GM04504 (cell line): ENCODE data around the gene C10orf71.

ENCODE experiments used
- DNase-seq: peaks from one replicate; pipeline ENCODE4 v3.0.0-alpha.2; 2012; ENCODE audit warnings: low read depth

The C10orf71 gene

GRCh38 chr10:49361735-49362568, 63.0 kb downstream of the C10orf71 start:
- DNase-seq = no peak

GRCh38 chr10:49362596-49363260, 63.8 kb downstream of the C10orf71 start:
- DNase-seq = no peak

DNA sequence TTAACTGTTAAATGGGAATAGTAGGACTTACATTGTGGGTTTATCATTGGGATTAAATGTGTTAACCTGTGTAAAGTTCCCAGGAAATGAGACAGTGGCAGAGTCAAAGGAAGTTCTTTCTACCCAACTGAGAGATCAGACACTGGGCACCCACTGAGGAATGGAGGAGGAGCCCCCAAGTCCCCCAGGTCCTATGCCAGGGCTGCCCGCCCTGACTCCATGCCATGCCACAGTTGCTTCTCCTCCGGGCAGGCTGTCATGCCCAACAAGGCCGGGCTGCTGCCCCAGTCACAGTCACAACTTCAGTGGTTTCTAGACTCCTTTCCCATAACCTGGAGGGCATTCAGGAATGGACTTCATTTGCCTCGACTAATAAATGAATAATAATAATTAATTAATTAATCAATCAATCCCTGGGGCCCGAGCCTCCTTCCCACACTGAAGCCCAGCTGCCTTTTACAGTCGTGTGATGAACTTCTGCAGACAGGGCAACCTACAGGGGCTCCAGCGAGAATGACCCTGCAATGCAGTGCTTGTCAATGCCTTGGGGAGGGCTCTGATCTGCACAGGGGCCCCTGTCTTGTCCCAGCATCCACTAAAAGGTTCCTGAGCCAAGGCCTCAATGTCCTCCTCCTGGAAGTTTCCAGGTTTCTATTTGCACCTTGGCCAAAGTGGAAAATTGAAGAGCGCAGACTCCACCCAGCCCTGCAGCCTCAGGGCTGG, 64.5 kb downstream of the C10orf71 start:
- DNase-seq = no peak

DNA sequence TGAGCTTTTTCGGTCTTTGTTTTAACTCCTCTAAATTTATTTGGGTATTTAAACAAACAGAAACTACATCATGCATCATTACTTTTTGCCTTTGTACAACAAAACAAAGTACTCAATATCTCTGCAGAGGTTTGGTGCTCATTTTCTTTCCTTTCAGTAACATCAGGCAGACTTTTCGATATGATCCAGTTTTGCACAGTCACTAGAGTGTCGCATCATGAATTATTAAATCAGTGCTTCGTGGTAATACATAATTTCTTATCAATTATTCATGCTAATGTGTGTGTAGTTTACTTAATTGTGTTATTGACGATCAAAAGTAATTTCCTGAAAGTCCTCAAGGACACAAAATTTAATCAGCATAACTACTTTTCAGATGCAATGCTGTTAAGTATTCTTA, 65.1 kb downstream of the C10orf71 start:
- no peak for DNase-seq

- no peak for DNase-seq
Measured at GRCh38 chr10:49364747-49365146, 65.8 kb downstream of the C10orf71 start.

GRCh38 chr10:49365275-49365674, 66.3 kb downstream of the C10orf71 start:
- no peak for DNase-seq

- DNase-seq = no peak
Measured at GRCh38 chr10:49365675-49366415, 66.9 kb downstream of the C10orf71 start.

DNA sequence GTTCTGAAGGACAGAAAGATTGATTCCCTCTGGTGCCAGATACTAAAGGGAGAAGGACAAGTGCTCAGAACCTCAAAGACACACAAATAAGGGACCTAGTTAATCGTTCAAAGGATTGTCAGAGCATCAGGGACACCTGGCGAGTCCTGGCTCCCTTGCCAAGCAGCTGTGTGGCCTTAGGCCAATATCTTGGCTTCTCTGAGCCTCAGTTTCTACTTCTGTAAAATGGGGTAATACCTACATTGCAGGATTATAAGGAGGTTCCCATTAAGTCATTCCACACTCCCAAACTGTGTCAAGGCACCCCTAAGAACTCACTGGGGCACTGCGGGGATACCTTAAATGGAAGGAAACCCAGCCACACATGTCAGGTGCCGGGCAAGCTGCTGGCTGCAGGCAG, 67.5 kb downstream of the C10orf71 start:
- no peak for DNase-seq

GRCh38 chr10:49367600-49367999, 68.6 kb downstream of the C10orf71 start:
- DNase-seq = no peak

DNA sequence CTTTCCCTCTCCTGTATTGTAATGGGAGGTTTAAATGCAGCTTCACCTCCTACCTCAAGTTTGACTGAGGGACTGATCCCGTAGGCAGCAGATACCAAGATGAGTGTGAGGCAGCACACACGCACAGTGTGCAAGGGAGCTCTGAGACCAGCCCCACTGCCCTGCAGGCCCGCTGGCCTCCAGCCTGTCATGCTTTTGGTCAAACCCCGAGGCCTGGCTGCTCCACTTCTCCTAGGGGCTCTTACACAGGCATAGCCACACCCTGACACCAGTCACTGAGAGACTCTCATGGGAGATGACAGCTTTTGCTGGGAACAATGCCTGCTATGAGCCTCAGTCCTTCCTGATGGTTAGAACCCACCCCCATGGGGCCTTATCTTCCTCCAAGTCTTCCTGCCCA, 69.3 kb downstream of the C10orf71 start:
- DNase-seq = no peak

- DNase-seq = no peak
Measured at GRCh38 chr10:49369216-49370162, 70.5 kb downstream of the C10orf71 start.

DNA sequence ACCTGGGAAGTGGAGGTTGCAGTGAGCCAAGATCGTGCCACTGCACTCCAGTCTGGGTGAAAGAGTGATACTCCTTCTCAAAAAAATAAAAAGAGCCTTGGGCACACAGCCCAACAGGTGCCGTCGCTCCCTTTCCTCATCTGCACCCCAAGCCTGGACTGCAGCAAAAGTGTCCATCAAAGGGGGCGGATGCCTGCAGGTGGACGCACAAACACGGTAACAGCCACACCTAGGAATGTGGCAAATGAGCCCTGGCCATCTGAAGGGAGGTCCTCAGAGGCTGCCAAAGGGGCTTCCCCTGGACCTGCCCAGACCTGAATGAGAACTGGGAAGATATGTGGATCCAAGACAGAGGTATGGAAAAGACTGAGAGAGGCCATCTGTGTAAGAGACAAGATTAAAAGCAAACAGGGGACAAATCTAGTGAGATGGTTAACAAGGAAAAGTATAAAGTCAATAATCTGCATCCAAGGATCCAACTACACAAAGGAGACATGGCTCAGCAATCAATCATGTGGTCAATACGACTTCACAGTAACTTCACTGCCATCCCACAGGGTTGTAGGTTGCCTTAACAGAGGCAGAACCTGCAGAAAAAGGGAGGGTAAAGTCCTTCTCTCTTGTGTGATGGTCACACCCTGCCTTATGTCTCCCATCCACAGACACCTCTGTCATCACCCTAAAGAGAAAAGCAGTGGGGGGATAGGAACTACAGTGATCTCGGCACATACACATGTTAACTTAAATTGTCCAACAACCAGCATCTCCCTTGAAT, 71.5 kb downstream of the C10orf71 start:
- no peak for DNase-seq

GRCh38 chr10:49371967-49372366, 73.0 kb downstream of the C10orf71 start:
- DNase-seq = no peak

- DNase-seq = no peak
Measured at GRCh38 chr10:49373361-49373760, 74.4 kb downstream of the C10orf71 start.

DNA sequence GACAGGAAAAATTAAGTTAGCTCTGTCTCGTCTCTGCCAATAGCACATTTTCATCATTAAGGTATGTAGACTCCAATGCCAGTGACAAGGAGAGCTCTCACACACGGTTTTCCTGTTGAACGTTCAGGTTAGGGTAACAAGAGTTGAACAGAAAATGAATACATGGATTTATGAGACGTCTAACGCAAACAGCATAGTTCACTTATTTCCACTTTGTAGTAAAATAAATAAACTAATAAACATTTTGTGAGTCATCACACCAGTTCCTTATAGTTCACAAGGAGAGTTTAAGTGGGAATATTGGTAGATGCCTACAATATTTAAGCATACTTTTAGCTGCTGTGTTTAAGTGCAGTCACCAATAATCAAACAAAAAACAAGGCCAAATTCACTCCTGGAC, 75.8 kb downstream of the C10orf71 start:
- DNase-seq = no peak

GRCh38 chr10:49375611-49376010, 76.6 kb downstream of the C10orf71 start:
- no peak for DNase-seq
